Tibial nerve (tissue), 4 donors: Measurements from ENCODE around the gene CCL24. TPM values are rescaled to one million over a fixed set of nuclear protein-coding genes. Genes with fewer than 3 reads are reported as not detected.
A peak's percentile ranks its signal among the peaks of the same experiment; 100 is the strongest.
"Not testable (repeated sequence)": the region's sequence is repeated elsewhere in the genome, so short reads cannot be mapped to it uniquely, and the experiment has no call there.

Experiments
- DNase-seq, 2 donors: peaks; one replicate each; pipeline ENCODE4 v3.0.0-alpha.2; 2019; ENCODE audit warnings: low spot score in 2 of 2
- H3K27ac ChIP-seq, 4 donors: fragments of 200-600 bp; sonication (generic) in 3 of 4; one replicate each; pipeline ENCODE4 v1.5.1; 2017 to 2019; ENCODE audit warnings: mild to moderate bottlenecking in 1 of 4
- H3K27me3 ChIP-seq, 2 donors: fragments of 200-600 bp; sonication (generic) in 1 of 2; one replicate each; pipeline versions ENCODE4 v1.5.1 to v1.6.0; 2017 to 2019
- H3K36me3 ChIP-seq, 3 donors: fragments of 200-600 bp; sonication (generic); one replicate each; pipeline ENCODE4 v1.5.1; 2018 to 2019
- H3K4me1 ChIP-seq, 4 donors: fragments of 200-600 bp; sonication (generic) in 3 of 4; one replicate each; pipeline ENCODE4 v1.5.1; 2017 to 2019
- H3K4me3 ChIP-seq, 4 donors: fragments of 200-600 bp; sonication (generic) in 3 of 4; one replicate each; pipeline ENCODE4 v1.5.1; 2017 to 2019; ENCODE audit warnings: mild to moderate bottlenecking in 1 of 4, moderate library complexity in 1 of 4
- H3K9me3 ChIP-seq, 4 donors: fragments of 200-600 bp; sonication (generic) in 3 of 4; one replicate each; pipeline ENCODE4 v1.5.1; 2017 to 2019
- CTCF ChIP-seq, 5 experiments: fragments of 200-600 bp in 3 of 5; fragments of 450-650 bp in 2 of 5; sonication (generic) in 3 of 5; IDR thresholded peaks; one replicate each; pipeline ENCODE4 v1.5.1; 2016 to 2019; ENCODE audit warnings: antibody characterized with exemption in 5 of 5, mild to moderate bottlenecking in 3 of 5, moderate library complexity in 2 of 5
- EP300 ChIP-seq, 2 donors: sonication (generic); formaldehyde crosslinking; IDR thresholded peaks; one replicate each; pipeline ENCODE4 v1.6.1; 2017; ENCODE audit warnings: antibody characterized with exemption in 2 of 2, mild to moderate bottlenecking in 1 of 2
- POLR2A ChIP-seq, 2 donors: fragments of 450-650 bp; IDR thresholded peaks; one replicate each; pipeline ENCODE4 v1.6.1; 2017; ENCODE audit warnings: antibody characterized with exemption in 2 of 2, mild to moderate bottlenecking in 2 of 2, moderate library complexity in 2 of 2
- WGBS, 2 donors: methylation state at CpG; one replicate each; pipeline ENCODE4 v1.1.5; 2018; 5-methylcytosine and 5-hydroxymethylcytosine counted together
- total RNA-seq, 4 donors: library from RNA; depleted of rRNA; stranded (reverse); fragments of >200 nt; gene quantifications; one replicate each; pipeline ENCODE4 v1.1.0, GENCODE V29; 2016

CCL24 gene
- total RNA-seq: not detected

- no peaks in the 10 kb centered on the region for H3K36me3 ChIP-seq
- WGBS, 2 donors: 62 to 67% methylated on average over 7 of the region's 7 CpGs
- no peak within 1 kb of the TSS for H3K4me3 ChIP-seq
- H3K27me3 ChIP-seq: no peaks in the 10 kb centered on the region
- no peak for DNase-seq
- peaks cover 0 to 3% (median 0%) of the 10 kb centered on the region in 4 donors for H3K4me1 ChIP-seq
- TF ChIP-seq POLR2A (IDR thresholded peaks at IDR 0.05) (no peak), EP300 (IDR thresholded peaks at IDR 0.05) (no peak), CTCF (IDR thresholded peaks at IDR 0.05) (no peak)
- no peaks in the 10 kb centered on the region for H3K9me3 ChIP-seq
- H3K27ac ChIP-seq: no peak within 1 kb of the TSS
Measured at GRCh38 chr7:75813781-75814236, at the start of gene CCL24. CCL24 (minus strand) TSS chr7:75813806; CDS start chr7:75813715, 91 bp downstream.

- H3K4me3 ChIP-seq: no peak overlapping the region
- no peak for DNase-seq
- peaks cover 0 to 7% (median 0%) of the 10 kb centered on the region in 4 donors for H3K4me1 ChIP-seq
- TF ChIP-seq EP300 (IDR thresholded peaks at IDR 0.05): peak in 1 of 2 donors; percentile 16
- TF ChIP-seq CTCF (IDR thresholded peaks at IDR 0.05): no peak
- TF ChIP-seq POLR2A (IDR thresholded peaks at IDR 0.05): no peak
- no peaks in the 10 kb centered on the region for H3K27me3 ChIP-seq
- WGBS, 2 donors: 69 to 70% methylated on average over 4 of the region's 4 CpGs
- no peaks in the 10 kb centered on the region for H3K9me3 ChIP-seq
- no peak overlapping the region for H3K27ac ChIP-seq
- H3K36me3 ChIP-seq: no peaks in the 10 kb centered on the region
Measured at GRCh38 chr7:75861636-75862035, 48.0 kb upstream of the CCL24 start.

- H3K4me1 ChIP-seq: no peaks in the 10 kb centered on the region
- H3K9me3 ChIP-seq: no peaks in the 10 kb centered on the region
- TF ChIP-seq POLR2A (IDR thresholded peaks at IDR 0.05): no peak
- TF ChIP-seq CTCF (IDR thresholded peaks at IDR 0.05): no peak
- TF ChIP-seq EP300 (IDR thresholded peaks at IDR 0.05): no peak
- H3K27ac ChIP-seq: no peak overlapping the region
- no peaks in the 10 kb centered on the region for H3K27me3 ChIP-seq
- no peak for DNase-seq
- H3K4me3 ChIP-seq: no peak overlapping the region
- no peaks in the 10 kb centered on the region for H3K36me3 ChIP-seq
Measured at GRCh38 chr7:75858410-75858809, 44.8 kb upstream of the CCL24 start.

GRCh38 chr7:75856536-75856935, 42.9 kb upstream of the CCL24 start:
- no peak for TF ChIP-seq CTCF (IDR thresholded peaks at IDR 0.05)
- TF ChIP-seq EP300 (IDR thresholded peaks at IDR 0.05): peak in 1 of 2 donors; percentile 15
- no peak overlapping the region for H3K4me3 ChIP-seq
- no peaks in the 10 kb centered on the region for H3K36me3 ChIP-seq
- no peaks in the 10 kb centered on the region for H3K27me3 ChIP-seq
- 86 to 91% methylated on average over 6 of the region's 6 CpGs for WGBS, 2 donors
- DNase-seq: peak in 1 of 2 donors; percentile 43
- no peak overlapping the region for H3K27ac ChIP-seq
- H3K9me3 ChIP-seq: no peaks in the 10 kb centered on the region
- no peaks in the 10 kb centered on the region for H3K4me1 ChIP-seq

GRCh38 chr7:75854813-75855345, 41.3 kb upstream of the CCL24 start:
- WGBS, 2 donors: 89 to 92% methylated on average over 10 of the region's 10 CpGs
- not testable (repeated sequence) for H3K4me3 ChIP-seq, DNase-seq, H3K36me3 ChIP-seq, H3K27ac ChIP-seq, H3K4me1 ChIP-seq, H3K9me3 ChIP-seq, H3K27me3 ChIP-seq

- H3K4me1 ChIP-seq: no peaks in the 10 kb centered on the region
- H3K27ac ChIP-seq: no peak overlapping the region
- no peaks in the 10 kb centered on the region for H3K27me3 ChIP-seq
- no peaks in the 10 kb centered on the region for H3K9me3 ChIP-seq
- no peak for DNase-seq
- 79 to 82% methylated on average over 5 of the region's 5 CpGs for WGBS, 2 donors
- H3K36me3 ChIP-seq: no peaks in the 10 kb centered on the region
- H3K4me3 ChIP-seq: no peak overlapping the region
- TF ChIP-seq POLR2A (IDR thresholded peaks at IDR 0.05): no peak
- TF ChIP-seq CTCF (IDR thresholded peaks at IDR 0.05): no peak
- TF ChIP-seq EP300 (IDR thresholded peaks at IDR 0.05): peak in 1 of 2 donors; percentile 40
Measured at GRCh38 chr7:75854233-75854632, 40.6 kb upstream of the CCL24 start.
